GM19438 (cell line): Measurements from ENCODE around the gene PCDHB3.
"Not testable (repeated sequence)": the region's sequence is repeated elsewhere in the genome, so short reads cannot be mapped to it uniquely, and the experiment has no call there.

Experiments used
- ATAC-seq: cut with Tn5 transposase; IDR thresholded peaks from one replicate; pipeline ENCODE4 v1.9.1; 2021; ENCODE audit warnings: low read depth; ENCODE audit not compliant: unreplicated experiment

Gene PCDHB3

DNA sequence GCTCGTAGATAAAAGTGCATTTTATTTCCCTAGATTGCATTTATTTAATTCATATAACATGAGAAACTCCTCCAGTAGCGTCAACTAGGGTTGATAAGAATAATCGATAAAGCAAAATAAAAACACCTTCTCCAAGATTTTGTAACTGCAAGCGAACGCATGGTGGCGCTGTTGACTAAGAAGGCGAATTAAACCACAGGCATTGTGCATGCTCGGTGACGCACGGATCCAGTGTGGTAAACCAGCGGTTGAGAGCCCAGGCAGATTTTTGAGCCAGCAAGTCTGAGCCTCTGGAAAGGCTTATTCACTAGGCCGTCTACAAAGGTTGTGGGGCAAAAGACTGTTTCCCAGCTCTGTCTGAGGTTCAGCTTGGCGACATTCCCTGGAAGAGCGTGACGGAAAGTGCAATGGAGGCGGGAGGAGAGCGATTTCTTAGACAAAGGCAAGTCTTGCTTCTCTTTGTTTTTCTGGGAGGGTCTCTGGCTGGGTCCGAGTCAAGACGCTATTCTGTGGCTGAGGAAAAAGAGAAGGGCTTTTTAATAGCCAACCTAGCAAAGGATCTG lies at the start of gene PCDHB3:
TSS of gene PCDHB3 (plus strand) at position 231 of the 563 bp plus-strand sequence. CDS start at position 408, 177 bp downstream.
- ATAC-seq, result no peak

DNA sequence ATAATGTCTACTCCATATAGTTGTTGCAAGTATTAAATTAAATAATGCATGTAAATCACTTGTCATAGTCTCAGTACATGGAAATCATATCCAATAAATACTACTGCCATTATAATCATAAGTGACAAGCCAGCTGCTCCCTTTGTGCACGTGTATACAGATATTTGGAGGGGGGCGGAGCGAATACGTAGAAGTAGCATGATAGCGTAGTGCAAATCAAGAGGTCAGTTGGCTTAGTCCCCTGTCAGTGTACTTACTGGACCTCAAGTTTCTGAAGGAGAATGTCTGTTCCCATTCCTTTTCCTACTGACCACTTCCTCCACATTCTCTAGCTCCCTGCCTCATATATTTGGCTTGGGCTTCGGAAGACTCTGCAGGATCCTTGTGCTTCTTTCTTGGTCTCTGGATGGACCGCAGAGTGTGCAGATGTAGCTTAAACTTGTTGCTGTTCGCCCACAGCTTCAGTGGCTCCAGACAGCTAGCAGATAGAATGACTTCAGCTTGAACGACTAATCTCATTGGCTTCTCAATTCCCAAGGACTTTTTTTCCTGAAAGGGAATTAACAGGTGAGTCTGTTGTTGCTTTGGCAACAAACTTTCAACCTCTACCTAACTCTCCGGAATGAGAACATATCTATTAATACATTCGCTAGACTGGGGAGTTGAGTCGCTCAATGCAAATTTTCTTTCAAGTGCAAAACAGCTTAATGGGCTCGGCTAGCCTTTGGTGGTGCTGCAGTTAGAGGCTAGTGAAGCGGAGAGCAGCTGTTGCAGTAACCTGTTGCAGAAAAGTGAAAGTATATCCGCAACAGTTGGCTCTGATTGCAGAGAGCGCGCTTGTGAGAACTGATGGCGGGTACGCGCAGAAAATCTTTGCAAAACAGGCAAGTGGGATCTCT lies 49.4 kb upstream of the PCDHB3 start, which contains the start of gene PCDHB1:
TSS of gene PCDHB1 (plus strand) at position 753 of the 899 bp plus-strand sequence. CDS start at position 850, 97 bp downstream.
- no peak for ATAC-seq

DNA sequence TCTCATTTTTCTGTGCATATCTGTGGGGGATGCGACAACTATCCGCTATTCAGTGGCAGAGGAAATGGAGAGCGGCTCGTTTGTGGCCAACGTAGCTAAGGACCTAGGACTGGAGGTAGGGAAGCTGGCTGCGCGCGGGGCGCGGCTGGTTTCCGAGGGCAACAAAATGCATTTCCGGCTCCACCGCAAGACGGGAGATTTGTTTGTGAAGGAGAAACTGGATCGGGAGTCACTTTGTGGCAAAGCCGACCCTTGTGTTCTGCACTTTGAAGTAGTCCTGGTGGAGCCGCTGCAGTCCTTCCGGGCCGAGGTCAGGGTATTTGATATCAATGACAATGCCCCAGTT lies 48.8 kb upstream of the PCDHB3 start:
- no peak for ATAC-seq

DNA sequence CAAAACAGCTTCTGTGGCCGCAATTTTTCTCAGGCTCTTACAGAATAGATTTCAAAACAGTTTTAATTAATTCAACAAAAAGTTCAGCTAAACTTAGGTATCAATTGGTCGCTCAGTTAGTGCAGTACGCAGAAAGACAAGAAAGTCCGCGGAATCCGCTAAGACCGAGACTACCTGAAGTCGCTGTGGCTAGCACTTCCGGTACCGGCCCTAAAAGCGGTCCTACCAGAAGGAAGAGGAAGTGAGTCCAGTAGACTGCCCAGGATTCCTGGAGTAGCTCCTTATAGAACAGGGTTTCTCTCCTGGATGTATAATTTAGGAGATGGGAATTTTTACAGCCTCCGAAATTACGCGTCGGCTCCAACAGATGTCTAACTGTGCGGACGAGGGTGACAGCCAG lies 22.4 kb upstream of the PCDHB3 start:
- no peak for ATAC-seq

DNA sequence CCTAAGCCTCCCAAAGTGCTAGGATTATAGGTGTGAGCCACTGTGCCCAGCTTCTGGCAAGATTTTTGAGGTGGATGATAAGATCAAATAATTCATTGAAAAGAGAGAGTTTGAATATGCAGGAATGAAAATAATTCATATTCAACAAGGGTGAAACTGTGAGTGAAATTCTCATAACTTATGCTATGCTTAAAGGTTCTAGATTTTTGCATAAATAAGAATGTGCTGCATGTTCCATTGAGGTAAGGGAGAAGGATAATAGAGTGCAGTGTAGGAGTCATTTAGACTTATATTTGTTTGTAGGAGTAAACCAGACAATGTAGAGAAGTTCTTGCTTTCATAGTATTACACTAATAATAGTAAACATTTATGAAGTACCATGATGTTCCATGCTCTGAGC lies 18.0 kb upstream of the PCDHB3 start:
- no peak for ATAC-seq

DNA sequence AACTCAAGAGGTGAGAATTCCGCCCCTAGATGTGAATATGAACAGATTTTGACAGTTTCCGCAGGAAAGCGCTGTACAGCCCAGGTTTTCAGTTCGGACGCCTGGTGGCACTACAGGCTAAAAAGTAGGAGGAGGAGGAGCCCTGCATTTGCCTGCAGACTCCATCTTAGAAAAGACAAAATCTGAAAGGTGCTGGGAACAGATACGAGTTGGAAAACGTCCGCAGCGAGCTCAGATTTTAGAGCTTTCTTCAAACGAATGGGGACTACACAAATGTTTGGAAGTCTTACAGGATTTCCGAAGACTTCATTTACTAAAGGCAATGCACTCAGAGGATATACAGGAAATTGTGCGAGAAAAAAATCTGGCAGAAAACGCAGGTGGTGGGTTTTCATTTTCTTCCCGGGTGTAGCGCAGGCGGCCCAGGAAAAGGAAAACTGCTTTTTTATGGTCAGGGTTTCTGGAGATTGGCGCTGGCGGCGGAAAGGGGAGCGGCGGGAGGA lies 15.7 kb upstream of the PCDHB3 start:
- ATAC-seq, result no peak

DNA sequence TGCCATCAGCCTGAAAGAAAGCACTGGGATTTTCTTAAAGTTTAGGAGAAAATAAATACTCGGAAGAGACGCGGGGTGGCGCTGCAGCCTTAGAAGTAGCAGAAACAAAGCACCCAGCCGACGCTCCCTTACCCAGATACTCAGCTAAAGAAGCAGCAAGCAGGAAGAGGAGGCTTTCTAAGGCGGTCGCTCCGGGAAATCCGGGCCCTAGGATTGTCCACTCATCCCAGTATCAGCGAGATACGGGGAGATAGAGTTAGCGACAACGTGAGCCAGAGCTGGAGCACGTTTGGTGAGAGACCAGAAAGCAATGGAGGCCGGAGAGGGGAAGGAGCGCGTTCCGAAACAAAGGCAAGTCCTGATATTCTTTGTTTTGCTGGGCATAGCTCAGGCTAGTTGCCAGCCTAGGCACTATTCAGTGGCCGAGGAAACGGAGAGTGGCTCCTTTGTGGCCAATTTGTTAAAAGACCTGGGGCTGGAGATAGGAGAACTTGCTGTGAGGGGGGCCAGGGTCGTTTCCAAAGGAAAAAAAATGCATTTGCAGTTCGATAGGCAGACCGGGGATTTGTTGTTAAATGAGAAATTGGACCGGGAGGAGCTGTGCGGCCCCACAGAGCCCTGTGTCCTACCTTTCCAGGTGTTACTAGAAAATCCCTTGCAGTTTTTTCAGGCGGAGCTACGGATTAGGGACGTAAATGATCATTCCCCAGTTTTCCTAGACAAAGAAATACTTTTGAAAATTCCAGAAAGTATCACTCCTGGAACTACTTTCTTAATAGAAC lies 5.6 kb upstream of the PCDHB3 start, which contains the start of gene PCDHB2:
TSS of gene PCDHB2 (plus strand) at position 135 of the 782 bp plus-strand sequence. CDS start at position 311, 176 bp downstream.
- no peak for ATAC-seq

DNA sequence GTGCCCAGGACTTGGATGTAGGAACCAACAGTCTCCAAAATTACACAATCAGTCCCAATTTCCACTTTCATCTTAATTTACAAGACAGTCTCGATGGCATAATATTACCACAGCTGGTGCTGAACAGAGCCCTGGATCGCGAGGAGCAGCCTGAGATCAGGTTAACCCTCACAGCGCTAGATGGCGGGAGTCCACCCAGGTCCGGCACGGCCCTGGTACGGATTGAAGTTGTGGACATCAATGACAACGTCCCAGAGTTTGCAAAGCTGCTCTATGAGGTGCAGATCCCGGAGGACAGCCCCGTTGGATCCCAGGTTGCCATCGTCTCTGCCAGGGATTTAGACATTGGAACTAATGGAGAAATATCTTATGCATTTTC lies 5.0 kb upstream of the PCDHB3 start:
- no peak for ATAC-seq

DNA sequence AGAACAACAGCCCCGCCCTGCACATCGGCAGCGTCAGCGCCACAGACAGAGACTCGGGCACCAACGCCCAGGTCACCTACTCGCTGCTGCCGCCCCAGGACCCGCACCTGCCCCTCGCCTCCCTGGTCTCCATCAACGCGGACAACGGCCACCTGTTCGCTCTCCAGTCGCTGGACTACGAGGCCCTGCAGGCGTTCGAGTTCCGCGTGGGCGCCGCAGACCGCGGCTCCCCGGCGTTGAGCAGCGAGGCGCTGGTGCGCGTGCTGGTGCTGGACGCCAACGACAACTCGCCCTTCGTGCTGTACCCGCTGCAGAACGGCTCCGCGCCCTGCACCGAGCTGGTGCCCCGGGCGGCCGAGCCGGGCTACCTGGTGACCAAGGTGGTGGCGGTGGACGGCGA lies 4.1 kb upstream of the PCDHB3 start:
- not testable (repeated sequence) for ATAC-seq

DNA sequence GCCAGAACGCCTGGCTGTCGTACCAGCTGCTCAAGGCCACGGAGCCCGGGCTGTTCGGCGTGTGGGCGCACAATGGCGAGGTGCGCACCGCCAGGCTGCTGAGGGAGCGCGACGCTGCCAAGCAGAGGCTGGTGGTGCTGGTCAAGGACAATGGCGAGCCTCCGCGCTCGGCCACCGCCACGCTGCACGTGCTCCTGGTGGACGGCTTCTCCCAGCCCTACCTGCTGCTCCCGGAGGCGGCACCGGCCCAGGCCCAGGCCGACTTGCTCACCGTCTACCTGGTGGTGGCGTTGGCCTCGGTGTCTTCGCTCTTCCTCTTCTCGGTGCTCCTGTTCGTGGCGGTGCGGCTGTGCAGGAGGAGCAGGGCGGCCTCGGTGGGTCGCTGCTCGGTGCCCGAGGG lies 3.7 kb upstream of the PCDHB3 start:
- ATAC-seq, result not testable (repeated sequence)

DNA sequence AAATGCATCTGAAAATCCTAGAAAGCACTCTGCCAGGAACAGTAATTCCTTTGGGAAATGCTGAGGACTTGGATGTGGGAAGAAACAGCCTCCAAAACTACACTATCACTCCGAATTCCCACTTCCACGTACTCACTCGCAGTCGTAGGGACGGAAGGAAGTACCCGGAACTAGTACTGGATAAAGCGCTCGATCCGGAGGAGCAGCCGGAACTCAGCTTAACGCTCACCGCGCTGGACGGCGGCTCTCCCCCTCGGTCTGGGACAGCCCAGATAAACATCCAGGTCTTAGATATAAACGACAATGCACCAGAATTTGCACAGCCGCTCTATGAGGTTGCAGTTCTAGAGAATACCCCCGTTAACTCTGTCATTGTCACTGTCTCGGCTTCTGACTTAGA lies 786 bp downstream of the PCDHB3 start:
- no peak for ATAC-seq

DNA sequence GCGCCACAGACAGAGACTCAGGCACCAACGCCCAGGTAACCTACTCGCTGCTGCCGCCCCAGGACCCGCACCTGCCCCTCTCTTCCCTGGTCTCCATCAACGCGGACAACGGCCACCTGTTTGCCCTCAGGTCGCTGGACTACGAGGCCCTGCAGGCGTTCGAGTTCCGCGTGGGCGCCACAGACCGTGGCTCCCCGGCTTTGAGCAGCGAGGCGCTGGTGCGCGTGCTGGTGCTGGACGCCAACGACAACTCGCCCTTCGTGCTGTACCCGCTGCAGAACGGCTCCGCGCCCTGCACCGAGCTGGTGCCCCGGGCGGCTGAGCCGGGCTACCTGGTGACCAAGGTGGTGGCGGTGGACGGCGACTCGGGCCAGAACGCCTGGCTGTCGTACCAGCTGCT lies 1.8 kb downstream of the PCDHB3 start:
- ATAC-seq, result not testable (repeated sequence)

DNA sequence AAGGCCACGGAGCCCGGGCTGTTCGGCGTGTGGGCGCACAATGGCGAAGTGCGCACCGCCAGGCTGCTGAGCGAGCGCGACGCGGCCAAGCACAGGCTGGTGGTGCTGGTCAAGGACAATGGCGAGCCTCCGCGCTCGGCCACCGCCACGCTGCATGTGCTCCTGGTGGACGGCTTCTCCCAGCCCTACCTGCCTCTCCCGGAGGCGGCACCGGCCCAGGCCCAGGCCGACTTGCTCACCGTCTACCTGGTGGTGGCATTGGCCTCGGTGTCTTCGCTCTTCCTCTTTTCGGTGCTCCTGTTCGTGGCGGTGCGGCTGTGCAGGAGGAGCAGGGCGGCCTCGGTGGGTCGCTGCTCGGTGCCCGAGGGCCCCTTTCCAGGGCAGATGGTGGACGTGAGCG lies 2.2 kb downstream of the PCDHB3 start:
- ATAC-seq, result not testable (repeated sequence)

DNA sequence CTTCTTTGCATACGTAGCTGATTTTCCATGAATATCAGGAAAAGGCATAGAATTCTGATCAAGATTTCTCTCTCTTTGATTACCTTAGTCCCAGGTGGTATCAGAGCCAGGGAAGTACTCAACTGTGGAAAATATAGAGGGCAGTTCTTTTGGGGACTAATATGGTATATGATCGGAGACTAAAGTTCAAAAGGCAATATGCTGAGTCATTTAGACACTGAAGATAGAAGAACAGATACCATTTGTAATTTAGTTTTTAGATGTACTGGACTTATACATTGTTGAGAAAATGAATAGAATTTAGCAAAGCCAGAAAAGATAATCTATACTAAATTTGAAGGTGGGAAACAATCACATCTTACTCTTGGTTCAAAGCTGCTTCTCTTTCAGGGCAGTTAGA lies 5.1 kb downstream of the PCDHB3 start:
- no peak for ATAC-seq

DNA sequence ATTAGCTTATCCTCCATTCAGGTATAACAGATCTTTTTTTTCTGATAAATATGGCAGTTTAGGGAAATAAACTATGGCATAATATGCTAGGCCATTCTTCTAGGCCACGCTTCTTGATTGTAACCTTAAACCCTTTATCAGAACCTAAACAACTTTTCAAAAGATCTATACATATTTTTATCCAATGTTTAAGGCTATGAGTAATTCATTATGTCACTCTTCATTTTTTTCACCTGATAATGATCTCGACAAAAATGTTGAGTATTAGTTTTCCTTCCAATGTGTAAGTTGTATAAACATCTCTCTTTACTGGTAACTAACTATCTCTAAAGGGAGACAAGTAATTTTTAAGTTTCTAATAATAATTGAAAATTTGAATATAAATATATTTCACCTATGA lies 19.0 kb downstream of the PCDHB3 start:
- no peak for ATAC-seq

DNA sequence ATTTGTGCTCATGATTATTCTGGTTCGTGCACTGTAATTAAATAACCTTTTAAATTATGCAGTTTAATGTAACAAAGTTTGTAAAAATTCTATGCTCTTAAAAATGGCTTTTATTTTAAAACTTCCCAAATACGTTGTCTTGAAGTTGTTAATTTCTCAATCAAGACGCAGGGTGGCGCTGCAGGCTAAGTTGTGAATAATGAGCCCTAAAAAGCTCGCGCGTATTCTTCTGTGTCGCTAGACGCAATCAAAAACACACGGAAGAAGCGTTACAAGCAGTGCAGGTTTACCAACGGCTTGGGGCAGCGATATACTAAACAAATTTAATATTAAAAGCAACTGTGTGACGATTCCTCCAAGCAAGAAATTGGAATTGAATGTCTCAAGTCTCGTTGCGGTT lies 21.3 kb downstream of the PCDHB3 start, which contains the start of gene PCDHB4:
TSS of gene PCDHB4 (plus strand) at position 256 of the 400 bp plus-strand sequence. CDS start 181 bp downstream, outside the sequence.
- no peak for ATAC-seq

DNA sequence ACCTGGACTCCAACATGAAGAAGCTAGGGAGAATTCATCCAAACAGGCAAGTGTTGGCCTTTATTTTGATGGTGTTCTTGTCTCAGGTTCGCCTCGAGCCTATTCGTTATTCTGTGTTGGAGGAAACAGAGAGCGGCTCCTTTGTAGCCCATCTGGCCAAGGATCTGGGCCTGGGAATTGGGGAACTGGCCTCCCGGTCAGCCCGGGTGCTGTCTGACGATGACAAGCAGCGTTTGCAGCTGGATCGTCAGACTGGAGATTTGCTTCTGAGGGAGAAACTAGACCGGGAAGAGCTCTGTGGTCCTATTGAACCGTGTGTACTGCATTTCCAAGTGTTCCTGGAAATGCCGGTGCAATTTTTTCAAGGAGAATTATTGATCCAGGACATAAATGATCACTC lies 21.7 kb downstream of the PCDHB3 start:
- no peak for ATAC-seq

DNA sequence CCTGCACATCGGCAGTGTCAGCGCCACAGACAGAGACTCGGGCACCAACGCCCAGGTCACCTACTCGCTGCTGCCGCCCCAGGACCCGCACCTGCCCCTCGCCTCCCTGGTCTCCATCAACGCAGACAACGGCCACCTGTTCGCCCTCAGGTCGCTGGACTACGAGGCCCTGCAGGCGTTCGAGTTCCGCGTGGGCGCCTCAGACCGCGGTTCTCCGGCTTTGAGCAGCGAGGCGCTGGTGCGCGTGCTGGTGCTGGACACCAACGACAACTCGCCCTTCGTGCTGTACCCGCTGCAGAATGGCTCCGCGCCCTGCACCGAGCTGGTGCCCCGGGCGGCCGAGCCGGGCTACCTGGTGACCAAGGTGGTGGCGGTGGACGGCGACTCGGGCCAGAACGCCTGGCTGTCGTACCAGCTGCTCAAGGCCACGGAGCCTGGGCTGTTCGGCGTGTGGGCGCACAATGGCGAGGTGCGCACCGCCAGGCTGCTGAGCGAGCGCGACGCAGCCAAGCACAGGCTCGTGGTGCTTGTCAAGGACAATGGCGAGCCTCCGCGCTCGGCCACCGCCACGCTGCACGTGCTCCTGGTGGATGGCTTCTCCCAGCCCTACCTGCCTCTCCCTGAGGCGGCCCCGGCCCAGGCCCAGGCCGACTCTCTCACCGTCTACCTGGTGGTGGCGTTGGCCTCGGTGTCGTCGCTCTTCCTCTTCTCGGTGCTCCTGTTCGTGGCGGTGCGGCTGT lies 23.3 kb downstream of the PCDHB3 start:
- ATAC-seq, result not testable (repeated sequence)

DNA sequence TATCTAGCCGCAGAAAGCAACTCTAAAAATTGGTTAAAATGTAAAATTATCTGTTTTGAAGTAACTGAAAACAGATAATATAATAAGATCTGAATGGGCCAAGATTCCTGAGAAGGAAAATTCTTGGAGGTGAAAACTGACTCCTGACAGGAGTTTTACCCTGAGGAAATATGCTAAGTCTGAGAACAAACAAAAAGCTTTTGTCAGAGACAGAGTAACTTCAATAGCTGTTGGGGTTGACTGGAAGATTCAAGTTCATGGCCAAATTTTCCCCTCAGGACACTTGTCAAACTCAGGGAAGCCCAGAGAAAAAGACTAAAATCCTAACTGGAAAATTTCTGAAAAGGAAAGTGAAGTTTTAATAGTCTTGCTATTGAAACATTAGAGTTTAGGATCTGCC lies 27.0 kb downstream of the PCDHB3 start:
- ATAC-seq, result no peak

DNA sequence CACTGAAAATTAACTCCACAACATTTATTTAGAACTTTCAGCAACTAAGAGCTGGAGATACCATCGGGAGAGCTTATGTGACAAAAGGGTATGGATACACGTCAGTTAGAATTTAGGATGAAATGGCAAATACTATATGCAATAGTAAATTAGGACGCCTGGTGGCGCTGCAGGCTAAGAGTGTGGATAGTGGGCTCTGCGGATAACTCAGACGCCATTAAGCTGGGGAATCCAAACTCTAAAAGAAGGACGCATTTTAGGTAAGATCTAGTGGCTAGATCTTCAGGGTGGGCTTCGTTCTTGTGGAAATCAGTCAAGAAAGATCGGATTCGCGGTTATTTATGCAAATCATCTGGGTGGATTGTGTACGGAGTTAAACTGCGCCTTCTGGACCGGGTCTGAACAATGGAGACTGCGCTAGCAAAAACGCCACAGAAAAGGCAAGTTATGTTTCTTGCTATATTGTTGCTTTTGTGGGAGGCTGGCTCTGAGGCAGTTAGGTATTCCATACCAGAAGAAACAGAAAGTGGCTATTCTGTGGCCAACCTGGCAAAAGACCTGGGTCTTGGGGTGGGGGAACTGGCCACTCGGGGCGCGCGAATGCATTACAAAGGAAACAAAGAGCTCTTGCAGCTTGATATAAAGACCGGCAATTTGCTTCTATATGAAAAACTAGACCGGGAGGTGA lies 34.9 kb downstream of the PCDHB3 start, which contains the start of gene PCDHB5:
TSS of gene PCDHB5 (plus strand) at position 177 of the 688 bp plus-strand sequence. CDS start at position 406, 229 bp downstream.
- ATAC-seq, result no peak
